ENCODE measurements around the gene SH2B3. TPM values are rescaled to one million over a fixed set of nuclear protein-coding genes. Genes with fewer than 3 reads are reported as not detected.

SH2B3 gene
- total RNA-seq, 1 donor from 2014 or later, result 2.8 TPM

GRCh38 chr12:111411185-111411764 lies 5.6 kb downstream of the SH2B3 start:
- Histone ChIP-seq H3K4me1 (peaks cover 31% of the 10 kb centered on the region), H3K4me2 (peak overlapping the region; percentile 35), H2AFZ (replicated peaks) (no peak overlapping the region), H3K27me3 (peaks cover 9% of the 10 kb centered on the region), H3K9ac (no peak overlapping the region), H3K27ac (no peak overlapping the region), H3K9me3 (ENCODE audit: low read depth) (no peaks in the 10 kb centered on the region), H3K4me3 (no peak overlapping the region), H4K20me1 (ENCODE audit: low read depth) (peaks cover 20% of the 10 kb centered on the region), H3K36me3 (no peaks in the 10 kb centered on the region), H3K79me2 (ENCODE audit: low read depth) (peaks cover 17% of the 10 kb centered on the region), H3F3A (ENCODE audit: low read depth) (peaks cover 28% of the 10 kb centered on the region)
- H3K27ac Mint-ChIP-seq, result no peak overlapping the region
- H3K9me3 Mint-ChIP-seq, result no peaks in the 10 kb centered on the region
- peak; percentile 50 for DNase-seq (ENCODE audit: low spot score)
- TF ChIP-seq EZH2 (IDR thresholded peaks at IDR 0.05) (no peak), EZH2phosphoT487 (IDR thresholded peaks at IDR 0.05) (no peak), CTCF (IDR thresholded peaks at IDR 0.05) (no peak)
- peaks cover 49% of the 10 kb centered on the region for H3K4me1 Mint-ChIP-seq
- H3K36me3 Mint-ChIP-seq, result no peaks in the 10 kb centered on the region
- peaks cover 4% of the 10 kb centered on the region for H3K27me3 Mint-ChIP-seq (ENCODE audit: insufficient read depth, low read depth)
- H3K4me3 Mint-ChIP-seq, result no peak overlapping the region

GRCh38 chr12:111412007-111412829 lies 6.5 kb downstream of the SH2B3 start:
- no peak overlapping the region for H3K4me3 ChIP-seq
- H3K4me3 Mint-ChIP-seq, result peak overlapping the region; percentile 17
- H3K36me3 ChIP-seq, result no peaks in the 10 kb centered on the region
- peaks cover 20% of the 10 kb centered on the region for H3F3A ChIP-seq (ENCODE audit: low read depth)
- peak overlapping the region; percentile 87 for H3K27ac Mint-ChIP-seq
- no peaks in the 10 kb centered on the region for H3K27me3 Mint-ChIP-seq (ENCODE audit: insufficient read depth, low read depth)
- no peak overlapping the region for H3K9ac ChIP-seq
- H4K20me1 ChIP-seq (ENCODE audit: low read depth), result peaks cover 20% of the 10 kb centered on the region
- H3K9me3 Mint-ChIP-seq, result no peaks in the 10 kb centered on the region
- no peak overlapping the region for H3K27ac ChIP-seq
- H3K4me2 ChIP-seq, result peak overlapping the region; percentile 35
- H3K27me3 ChIP-seq, result no peaks in the 10 kb centered on the region
- TF ChIP-seq EZH2phosphoT487 (IDR thresholded peaks at IDR 0.05) (no peak), CTCF (IDR thresholded peaks at IDR 0.05) (no peak), EZH2 (IDR thresholded peaks at IDR 0.05) (no peak)
- H3K4me1 ChIP-seq, result peaks cover 21% of the 10 kb centered on the region
- DNase-seq (ENCODE audit: low spot score), result peak; percentile 74
- no peak overlapping the region for H2AFZ ChIP-seq (replicated peaks)
- H3K4me1 Mint-ChIP-seq, result peaks cover 42% of the 10 kb centered on the region
- H3K9me3 ChIP-seq (ENCODE audit: low read depth), result no peaks in the 10 kb centered on the region
- no peaks in the 10 kb centered on the region for H3K36me3 Mint-ChIP-seq
- H3K79me2 ChIP-seq (ENCODE audit: low read depth), result peaks cover 17% of the 10 kb centered on the region

- H3K4me3 ChIP-seq, result no peak overlapping the region
- H4K20me1 ChIP-seq (ENCODE audit: low read depth), result peaks cover 17% of the 10 kb centered on the region
- peaks cover 14% of the 10 kb centered on the region for H3K79me2 ChIP-seq (ENCODE audit: low read depth)
- H3K4me2 ChIP-seq, result no peak overlapping the region
- TF ChIP-seq EZH2 (IDR thresholded peaks at IDR 0.05) (no peak), EZH2phosphoT487 (IDR thresholded peaks at IDR 0.05) (no peak), CTCF (IDR thresholded peaks at IDR 0.05) (no peak)
- no peaks in the 10 kb centered on the region for H3K27me3 ChIP-seq
- Mint-ChIP-seq H3K9me3 (no peaks in the 10 kb centered on the region), H3K36me3 (no peaks in the 10 kb centered on the region), H3K4me3 (no peak overlapping the region), H3K27ac (peak overlapping the region; percentile 85), H3K27me3 (ENCODE audit: insufficient read depth, low read depth) (no peaks in the 10 kb centered on the region), H3K4me1 (peaks cover 38% of the 10 kb centered on the region)
- peaks cover 19% of the 10 kb centered on the region for H3K4me1 ChIP-seq
- H3K9me3 ChIP-seq (ENCODE audit: low read depth), result no peaks in the 10 kb centered on the region
- H2AFZ ChIP-seq (replicated peaks), result no peak overlapping the region
- no peak overlapping the region for H3K27ac ChIP-seq
- DNase-seq (ENCODE audit: low spot score), result no peak
- no peaks in the 10 kb centered on the region for H3K36me3 ChIP-seq
- H3K9ac ChIP-seq, result no peak overlapping the region
- H3F3A ChIP-seq (ENCODE audit: low read depth), result peaks cover 13% of the 10 kb centered on the region
These were observed 7.2 kb downstream of the SH2B3 start for GRCh38 chr12:111412830-111413441.
